Prostate gland (tissue), 2 donors: ENCODE measurements around the gene IFT57.
"Not testable (repeated sequence)": the region's sequence is repeated elsewhere in the genome, so short reads cannot be mapped to it uniquely, and the experiment has no call there.

Experiments used
- POLR2A ChIP-seq: fragments of 450-650 bp; IDR thresholded peaks from one replicate; pipeline ENCODE4 v1.6.1; 2016; ENCODE audit warnings: antibody characterized with exemption, mild to moderate bottlenecking
- TF ChIP-seq, protein P1 (sequence below), 4 experiments: fragments of 200-600 bp in 2 of 4; fragments of 450-650 bp in 2 of 4; sonication (generic) in 2 of 4; IDR thresholded peaks; 1 replicate in 3 of 4; 2 replicates in 1 of 4; pipeline ENCODE4 v1.5.1; 2016 to 2019; ENCODE audit warnings: antibody characterized with exemption in 4 of 4, mild to moderate bottlenecking in 2 of 4, moderate library complexity in 2 of 4

DNA sequence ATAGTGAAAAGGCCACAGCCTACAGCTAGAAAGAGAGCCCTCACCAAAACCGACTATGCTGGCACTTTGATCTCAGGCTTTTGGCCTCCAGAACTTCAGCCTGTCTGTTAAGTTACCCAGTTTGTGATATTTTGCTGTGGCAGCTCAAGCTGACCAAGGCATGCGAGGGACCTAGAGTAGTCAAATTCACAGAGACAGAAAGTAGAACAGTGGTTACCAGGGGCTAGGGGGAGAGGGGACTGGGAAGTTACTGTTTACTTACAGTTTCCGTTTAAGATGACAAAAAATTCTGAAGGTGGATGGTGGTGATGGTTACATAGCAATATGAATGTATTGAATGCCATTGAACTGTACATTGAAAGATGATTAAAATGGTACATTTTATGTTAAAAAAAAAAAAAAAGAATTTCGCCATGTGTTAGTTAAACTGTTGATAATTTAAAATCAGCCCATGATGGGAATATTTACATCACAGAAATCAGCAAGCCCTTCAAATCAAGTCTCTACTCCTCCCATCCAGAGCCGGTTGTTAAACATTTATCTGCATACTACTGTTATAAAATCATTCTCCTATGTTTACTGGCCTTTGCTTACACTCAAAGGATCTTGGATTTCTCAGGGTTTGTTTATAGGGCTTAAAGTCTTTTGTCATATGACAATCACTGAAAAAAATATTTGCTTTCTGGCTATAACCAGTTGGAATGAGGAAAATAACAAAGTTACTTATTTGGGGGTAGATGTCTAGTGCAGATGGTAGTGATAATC, 42.5 kb upstream of the IFT57 start:
- TF ChIP-seq POLR2A, result not testable (repeated sequence)
- TF ChIP-seq, protein P1, sequence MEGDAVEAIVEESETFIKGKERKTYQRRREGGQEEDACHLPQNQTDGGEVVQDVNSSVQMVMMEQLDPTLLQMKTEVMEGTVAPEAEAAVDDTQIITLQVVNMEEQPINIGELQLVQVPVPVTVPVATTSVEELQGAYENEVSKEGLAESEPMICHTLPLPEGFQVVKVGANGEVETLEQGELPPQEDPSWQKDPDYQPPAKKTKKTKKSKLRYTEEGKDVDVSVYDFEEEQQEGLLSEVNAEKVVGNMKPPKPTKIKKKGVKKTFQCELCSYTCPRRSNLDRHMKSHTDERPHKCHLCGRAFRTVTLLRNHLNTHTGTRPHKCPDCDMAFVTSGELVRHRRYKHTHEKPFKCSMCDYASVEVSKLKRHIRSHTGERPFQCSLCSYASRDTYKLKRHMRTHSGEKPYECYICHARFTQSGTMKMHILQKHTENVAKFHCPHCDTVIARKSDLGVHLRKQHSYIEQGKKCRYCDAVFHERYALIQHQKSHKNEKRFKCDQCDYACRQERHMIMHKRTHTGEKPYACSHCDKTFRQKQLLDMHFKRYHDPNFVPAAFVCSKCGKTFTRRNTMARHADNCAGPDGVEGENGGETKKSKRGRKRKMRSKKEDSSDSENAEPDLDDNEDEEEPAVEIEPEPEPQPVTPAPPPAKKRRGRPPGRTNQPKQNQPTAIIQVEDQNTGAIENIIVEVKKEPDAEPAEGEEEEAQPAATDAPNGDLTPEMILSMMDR (IDR thresholded peaks at IDR 0.05), result not testable (repeated sequence)
